ENCODE results near the gene RSPH3.
"Not testable (repeated sequence)": the region's sequence is repeated elsewhere in the genome, so short reads cannot be mapped to it uniquely, and the experiment has no call there.

Gene RSPH3

DNA sequence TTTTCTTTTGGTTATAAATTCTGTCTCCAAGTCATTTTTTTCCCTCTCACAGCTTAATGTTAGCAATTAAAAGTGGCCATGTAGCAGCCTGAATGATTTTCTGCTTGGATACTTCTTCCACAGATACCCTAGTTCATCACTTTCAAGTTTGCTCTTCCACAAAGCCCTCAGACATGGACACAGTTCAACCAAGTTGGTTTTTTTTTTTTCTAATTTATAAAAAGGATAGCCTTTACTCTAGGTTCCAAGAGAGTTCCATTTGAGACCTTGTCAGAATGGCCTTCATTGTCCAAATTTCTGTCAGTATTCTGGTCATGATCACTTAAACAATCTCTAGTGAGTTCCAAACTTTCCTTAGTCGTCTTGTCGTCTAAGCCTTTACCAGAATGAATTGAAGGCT is 40.0 kb downstream of the RSPH3 start:
- ChIA-PET CTCF (interaction anchor here (0.8 to 4.3 kb wide), 4 partner anchors 10 to 19 kb away, joined by 3 to 24 read pairs (median 3); no protein-coding TSS in a partner anchor), POLR2A (interaction anchor here (0.7 kb wide), 1 partner anchor 256 kb away, joined by 3 read pairs; no protein-coding TSS in a partner anchor)
- DNase-seq (ENCODE audit: low read depth, low spot score), result no peak
- TF ChIP-seq, protein P1, sequence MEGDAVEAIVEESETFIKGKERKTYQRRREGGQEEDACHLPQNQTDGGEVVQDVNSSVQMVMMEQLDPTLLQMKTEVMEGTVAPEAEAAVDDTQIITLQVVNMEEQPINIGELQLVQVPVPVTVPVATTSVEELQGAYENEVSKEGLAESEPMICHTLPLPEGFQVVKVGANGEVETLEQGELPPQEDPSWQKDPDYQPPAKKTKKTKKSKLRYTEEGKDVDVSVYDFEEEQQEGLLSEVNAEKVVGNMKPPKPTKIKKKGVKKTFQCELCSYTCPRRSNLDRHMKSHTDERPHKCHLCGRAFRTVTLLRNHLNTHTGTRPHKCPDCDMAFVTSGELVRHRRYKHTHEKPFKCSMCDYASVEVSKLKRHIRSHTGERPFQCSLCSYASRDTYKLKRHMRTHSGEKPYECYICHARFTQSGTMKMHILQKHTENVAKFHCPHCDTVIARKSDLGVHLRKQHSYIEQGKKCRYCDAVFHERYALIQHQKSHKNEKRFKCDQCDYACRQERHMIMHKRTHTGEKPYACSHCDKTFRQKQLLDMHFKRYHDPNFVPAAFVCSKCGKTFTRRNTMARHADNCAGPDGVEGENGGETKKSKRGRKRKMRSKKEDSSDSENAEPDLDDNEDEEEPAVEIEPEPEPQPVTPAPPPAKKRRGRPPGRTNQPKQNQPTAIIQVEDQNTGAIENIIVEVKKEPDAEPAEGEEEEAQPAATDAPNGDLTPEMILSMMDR (IDR thresholded peaks at IDR 0.05; ENCODE audit: insufficient read depth, low read length, missing control alignments), result no peak
- H3K4me3 ChIP-seq (ENCODE audit: low read depth, low read length), result no peak overlapping the region

DNA sequence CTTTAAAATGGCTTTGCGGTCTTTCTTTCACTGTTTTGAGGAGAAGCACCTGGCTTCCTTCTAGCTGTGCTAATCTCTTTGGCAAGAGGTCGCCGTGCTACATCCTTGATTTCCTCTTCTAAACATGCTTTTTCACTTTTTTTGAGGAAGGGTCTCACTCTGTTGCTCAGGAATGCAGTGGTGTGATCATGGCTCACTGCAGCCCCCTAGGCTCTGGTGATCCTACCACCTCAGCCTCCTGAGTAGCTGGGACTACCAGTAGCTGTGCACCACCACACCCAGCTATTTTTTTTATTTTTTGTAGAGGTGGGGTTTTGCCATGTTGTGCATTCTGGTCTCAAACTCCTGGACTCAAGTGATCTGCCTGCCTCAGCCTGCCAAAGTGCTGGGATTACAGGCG is 40.5 kb downstream of the RSPH3 start:
- H3K4me3 ChIP-seq (ENCODE audit: low read depth, low read length), result no peak overlapping the region
- TF ChIP-seq, protein P1 (IDR thresholded peaks at IDR 0.05; ENCODE audit: insufficient read depth, low read length, missing control alignments), result no peak
- POLR2A ChIA-PET, result interaction anchor here (0.7 kb wide), 1 partner anchor 256 kb away, joined by 3 read pairs; no protein-coding TSS in a partner anchor
- no peak for DNase-seq (ENCODE audit: low read depth, low spot score)
- CTCF ChIA-PET, result interaction anchor here (0.8 to 4.3 kb wide), 3 partner anchors 13 to 256 kb away, joined by 3 to 24 read pairs (median 3); no protein-coding TSS in a partner anchor

DNA sequence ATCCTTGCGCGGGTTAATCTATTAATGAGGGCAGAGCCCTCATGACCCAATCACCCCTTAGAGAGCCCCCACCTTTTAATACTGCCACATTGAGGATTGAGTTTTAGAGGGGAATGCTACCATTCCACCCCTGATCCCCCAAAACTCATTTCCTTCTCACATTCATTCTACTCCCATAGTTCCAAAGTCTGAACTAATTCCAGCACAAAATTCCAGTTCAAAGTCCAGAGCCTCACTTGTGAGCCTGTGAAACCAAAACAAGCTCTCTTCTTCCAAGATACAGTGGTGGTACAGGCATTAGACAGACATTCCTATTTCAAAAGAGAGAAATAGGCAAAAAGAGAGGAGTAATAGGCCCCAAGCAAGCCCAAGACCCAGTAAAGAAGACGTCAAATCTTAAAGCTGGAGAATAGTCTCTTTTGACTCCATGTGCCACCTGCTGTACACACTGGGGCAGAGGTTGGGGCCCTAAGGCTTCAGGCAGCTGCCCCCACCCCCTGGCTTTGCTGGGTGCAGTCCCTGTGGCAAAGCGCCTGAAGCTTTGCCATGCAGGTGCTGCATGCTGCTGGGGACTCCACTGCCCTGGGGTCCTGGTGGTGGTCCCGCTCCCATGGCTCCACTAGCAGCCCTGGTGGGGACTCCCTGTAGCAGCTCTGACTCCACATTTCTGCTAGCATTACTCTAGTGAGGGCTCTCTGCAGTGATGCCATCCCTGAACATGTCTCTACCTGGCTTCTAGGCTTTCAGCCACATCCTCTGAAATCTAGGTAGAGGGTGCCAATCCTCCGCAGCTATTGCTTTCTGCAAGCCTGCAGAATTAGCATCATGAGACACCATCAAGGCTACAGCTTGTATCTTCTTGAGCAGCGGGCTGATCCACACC is 41.3 kb downstream of the RSPH3 start:
- H3K4me3 ChIP-seq (ENCODE audit: low read depth, low read length), result no peak overlapping the region
- no peak for DNase-seq (ENCODE audit: low read depth, low spot score)
- ChIA-PET POLR2A (no interaction called here), CTCF (interaction anchor here (1.1 to 4.3 kb wide), 4 partner anchors 12 to 255 kb away, joined by 3 to 24 read pairs (median 4); no protein-coding TSS in a partner anchor)
- TF ChIP-seq, protein P1 (IDR thresholded peaks at IDR 0.05; ENCODE audit: insufficient read depth, low read length, missing control alignments), result no peak

DNA sequence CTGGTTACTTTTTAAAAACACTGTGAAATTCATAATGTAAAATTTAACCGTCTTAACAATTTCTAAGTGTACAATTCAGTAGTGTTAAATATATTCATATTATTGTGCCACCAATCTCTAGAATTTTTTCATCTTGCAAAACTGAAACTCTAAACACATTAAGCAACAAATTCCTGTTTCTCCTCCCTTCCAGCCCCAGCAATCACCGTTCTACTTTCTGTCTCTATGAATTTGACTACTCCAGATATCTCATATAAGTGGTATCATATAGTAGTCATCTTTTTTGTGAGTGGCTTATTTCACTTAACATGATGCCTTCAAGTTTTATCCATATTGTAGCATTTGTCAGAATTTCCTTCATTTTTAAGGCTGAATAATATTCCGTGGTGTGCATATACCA is 44.7 kb downstream of the RSPH3 start:
- TF ChIP-seq, protein P1 (IDR thresholded peaks at IDR 0.05; ENCODE audit: insufficient read depth, low read length, missing control alignments), result no peak
- no peak overlapping the region for H3K4me3 ChIP-seq (ENCODE audit: low read depth, low read length)
- no peak for DNase-seq (ENCODE audit: low read depth, low spot score)
- CTCF ChIA-PET, result no interaction called here
- POLR2A ChIA-PET, result no interaction called here

DNA sequence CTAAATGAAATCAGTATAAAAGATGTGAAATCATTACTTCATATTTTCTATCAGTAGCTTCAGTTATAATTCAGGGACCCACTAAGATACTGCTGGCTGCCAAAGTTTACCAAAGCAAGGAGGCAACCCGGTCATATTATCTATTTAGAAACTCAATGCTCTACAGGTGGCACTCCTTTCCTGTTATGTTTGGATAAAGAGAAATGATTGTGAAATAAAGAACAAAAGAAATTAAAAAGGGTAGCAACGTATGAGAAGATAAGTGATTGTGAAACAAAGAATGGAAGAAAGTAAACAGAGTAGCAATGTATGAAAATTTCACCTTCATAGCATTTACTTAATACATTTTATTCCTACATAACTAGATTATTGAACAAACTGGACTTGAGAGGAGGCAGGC is 45.2 kb downstream of the RSPH3 start:
- TF ChIP-seq, protein P1 (IDR thresholded peaks at IDR 0.05; ENCODE audit: insufficient read depth, low read length, missing control alignments), result no peak
- H3K4me3 ChIP-seq (ENCODE audit: low read depth, low read length), result no peak overlapping the region
- ChIA-PET CTCF (no interaction called here), POLR2A (no interaction called here)
- no peak for DNase-seq (ENCODE audit: low read depth, low spot score)

DNA sequence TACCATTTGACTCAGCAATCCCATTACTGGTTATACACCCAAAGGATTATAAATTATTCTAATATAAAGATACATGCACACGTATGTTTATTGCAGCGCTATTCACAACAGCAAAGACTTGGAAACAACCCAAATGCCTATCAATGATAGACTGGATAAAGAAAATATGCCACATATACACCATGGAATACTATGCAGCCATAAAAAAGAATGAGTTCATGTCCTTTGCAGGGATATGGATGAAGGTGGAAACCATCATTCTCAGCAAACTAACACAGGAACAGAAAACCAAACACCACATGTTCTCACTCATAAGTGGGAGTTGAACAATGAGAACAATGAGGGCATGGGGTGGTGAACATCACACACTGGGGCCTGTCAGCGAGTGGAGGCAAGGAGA is 48.0 kb downstream of the RSPH3 start:
- CTCF ChIA-PET; DNase-seq (ENCODE audit: low read depth, low spot score); H3K4me3 ChIP-seq (ENCODE audit: low read depth, low read length); POLR2A ChIA-PET: not testable (repeated sequence)

DNA sequence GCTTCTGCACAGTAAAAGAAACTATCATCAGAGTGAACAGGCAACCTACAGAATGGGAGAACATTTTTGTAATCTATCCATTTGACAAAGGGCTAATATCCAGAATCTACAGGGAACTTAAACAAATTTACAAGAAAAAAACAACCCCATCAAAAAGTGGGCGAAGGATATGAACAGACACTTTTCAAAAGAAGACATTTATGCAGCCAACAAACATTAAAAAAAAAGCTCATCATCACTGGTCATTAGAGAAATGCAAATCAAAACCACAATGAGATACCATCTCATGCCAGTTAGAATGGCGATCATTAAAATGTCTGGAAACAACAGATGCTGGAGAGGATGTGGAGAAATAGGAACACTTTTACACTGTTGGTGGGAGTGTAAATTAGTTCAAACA is 48.4 kb downstream of the RSPH3 start:
- POLR2A ChIA-PET; H3K4me3 ChIP-seq (ENCODE audit: low read depth, low read length); CTCF ChIA-PET; DNase-seq (ENCODE audit: low read depth, low spot score): not testable (repeated sequence)

All from AG04449 (cell line).